Activated CD4-positive, alpha-beta T cell treated with anti-CD3 and anti-CD28 coated beads for 36 hours (primary cell): ENCODE measurements around the gene ABLIM1. TPM values are rescaled to one million over a fixed set of nuclear protein-coding genes. Genes with fewer than 3 reads are reported as not detected.

Source experiments
- ATAC-seq: fragments of 200-7000 bp; cut with Tn5 transposase; one replicate; pipeline ENCODE4 v1.10.0; 2021; ENCODE audit warnings: mild to moderate bottlenecking, moderate library complexity
- CTCF ChIA-PET: fragments of 350-600 bp; sonication (Branson Sonifier 250); formaldehyde crosslinking; loops from one replicate; lab custom pipeline; 2021; ENCODE audit warnings: antibody characterized with exemption; lab: Charles Lee
- POLR2A ChIA-PET: fragments of 350-600 bp; sonication (Branson Sonifier 250); formaldehyde crosslinking; loops from one replicate; lab custom pipeline; 2021; ENCODE audit warnings: antibody characterized with exemption, inconsistent platforms; lab: Charles Lee
- DNase-seq: peaks from one replicate; pipeline ENCODE4 v3.0.0-alpha.2; 2020
- H3K27ac Mint-ChIP-seq: one replicate; pipeline ENCODE4 v1.8.0; 2021; ENCODE audit warnings: mixed read lengths
- H3K27me3 Mint-ChIP-seq: one replicate; pipeline ENCODE4 v1.8.0; 2021; ENCODE audit warnings: mixed read lengths
- H3K36me3 Mint-ChIP-seq: one replicate; pipeline ENCODE4 v1.8.0; 2021; ENCODE audit warnings: low read depth, mixed read lengths
- H3K4me1 Mint-ChIP-seq: one replicate; pipeline ENCODE4 v1.8.0; 2021; ENCODE audit warnings: mixed read lengths
- H3K4me3 Mint-ChIP-seq: one replicate; pipeline ENCODE4 v1.8.0; 2021; ENCODE audit warnings: mild to moderate bottlenecking, moderate library complexity, mixed read lengths
- H3K9me3 Mint-ChIP-seq: one replicate; pipeline ENCODE4 v1.8.0; 2021; ENCODE audit warnings: low read depth, mixed read lengths
- intact Hi-C, 2 experiments: fragments of 100-400 bp; cut with DNase I in 1 of 2; cut with micrococcal nuclease in 1 of 2; formaldehyde crosslinking; loops; one replicate each; pipeline versions ENCODE4 v1.14.2 to v1.15.1; 2022 to 2024; cut with DNase I, micrococcal nuclease
- total RNA-seq, 2 experiments: library from RNA; stranded (reverse); gene quantifications; one replicate each; pipeline ENCODE4 v1.2.3, GENCODE V29; 2021

ABLIM1 gene
- total RNA-seq, 2 experiments from 2014 or later = 152 to 166 TPM

GRCh38 chr10:114479836-114480235 is 178.2 kb downstream of the ABLIM1 start:
- ChIA-PET CTCF (interaction anchor here (0.8 to 1.3 kb wide), 4 partner anchors 8 to 37 kb away, joined by 3 read pairs; no protein-coding TSS in a partner anchor), POLR2A (interaction anchor here (0.7 kb wide), 1 partner anchor 61 kb away, joined by 3 read pairs; no protein-coding TSS in a partner anchor)
- Mint-ChIP-seq H3K36me3 (peaks cover 34% of the 10 kb centered on the region), H3K4me3 (no peak overlapping the region), H3K9me3 (no peaks in the 10 kb centered on the region), H3K27ac (peak overlapping the region; percentile 34), H3K27me3 (no peaks in the 10 kb centered on the region), H3K4me1 (peaks cover 64% of the 10 kb centered on the region)
- ATAC-seq (peak; percentile 52), DNase-seq (no peak)
- intact Hi-C loops = loop anchor here in 1 of 2 experiments (10.0 kb wide), 1 partner anchor 455 kb away; the partner anchor contains the start of gene TRUB1

DNA sequence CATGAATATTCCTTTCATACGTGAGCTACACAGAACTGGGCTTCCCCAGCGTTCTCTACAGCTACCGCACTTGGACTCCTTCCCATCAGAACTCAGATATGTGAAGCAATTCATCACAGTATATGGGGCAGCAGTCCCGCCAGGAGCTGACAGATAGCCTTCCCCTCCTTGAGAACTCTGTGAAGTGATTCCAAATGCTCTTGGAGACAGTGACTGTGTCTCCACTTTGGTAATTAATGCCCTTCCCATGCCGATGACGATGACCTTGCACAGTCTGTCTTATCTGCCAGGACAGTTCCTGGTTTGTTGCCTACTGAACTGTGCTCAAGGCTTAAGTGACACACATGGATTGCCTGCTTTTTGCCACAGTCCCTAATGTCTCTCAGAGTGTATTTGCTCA is 178.8 kb downstream of the ABLIM1 start:
- Mint-ChIP-seq H3K36me3 (peaks cover 31% of the 10 kb centered on the region), H3K27me3 (no peaks in the 10 kb centered on the region), H3K4me3 (no peak overlapping the region), H3K9me3 (no peaks in the 10 kb centered on the region), H3K4me1 (peaks cover 66% of the 10 kb centered on the region), H3K27ac (peak overlapping the region; percentile 18)
- ChIA-PET POLR2A (interaction anchor here (0.7 kb wide), 1 partner anchor 62 kb away, joined by 3 read pairs; no protein-coding TSS in a partner anchor), CTCF (interaction anchor here (0.6 to 1.3 kb wide), 5 partner anchors 8 to 37 kb away, joined by 3 read pairs; no protein-coding TSS in a partner anchor)
- ATAC-seq (no peak), DNase-seq (no peak)
- intact Hi-C loops = loop anchor here in 1 of 2 experiments (10.0 kb wide), 1 partner anchor 455 kb away; the partner anchor contains the start of gene TRUB1

DNA sequence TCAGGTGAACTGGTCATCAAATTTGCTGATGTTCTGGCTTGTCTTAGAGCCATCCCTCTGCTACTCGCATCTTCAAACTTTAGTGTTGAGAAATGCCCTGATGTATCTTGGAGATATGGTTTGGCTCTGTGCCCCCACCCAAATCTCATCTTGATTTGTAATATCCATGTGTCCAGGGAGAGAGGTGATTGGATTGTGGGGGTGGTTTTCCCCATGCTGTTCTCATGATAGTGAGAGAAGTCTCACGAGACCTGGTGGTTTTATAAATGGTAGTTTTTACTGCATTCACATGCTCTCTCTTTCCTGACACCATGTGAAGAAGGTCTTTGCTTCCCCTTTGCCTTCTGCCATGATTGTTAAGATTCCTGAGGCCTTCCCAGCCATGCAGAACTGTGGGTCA is 179.8 kb downstream of the ABLIM1 start:
- intact Hi-C loops = loop anchor here in 1 of 2 experiments (10.0 kb wide), 1 partner anchor 457 kb away; the partner anchor contains the start of gene TRUB1
- H3K9me3 Mint-ChIP-seq = no peaks in the 10 kb centered on the region
- no peaks in the 10 kb centered on the region for H3K27me3 Mint-ChIP-seq
- peaks cover 24% of the 10 kb centered on the region for H3K36me3 Mint-ChIP-seq
- CTCF ChIA-PET = interaction anchor here (0.9 kb wide), 1 partner anchor 74 kb away, joined by 3 read pairs; no protein-coding TSS in a partner anchor
- ATAC-seq (no peak), DNase-seq (no peak)
- H3K27ac Mint-ChIP-seq = peak overlapping the region; percentile 47
- POLR2A ChIA-PET = no interaction called here
- H3K4me3 Mint-ChIP-seq = no peak overlapping the region
- H3K4me1 Mint-ChIP-seq = peaks cover 59% of the 10 kb centered on the region

DNA sequence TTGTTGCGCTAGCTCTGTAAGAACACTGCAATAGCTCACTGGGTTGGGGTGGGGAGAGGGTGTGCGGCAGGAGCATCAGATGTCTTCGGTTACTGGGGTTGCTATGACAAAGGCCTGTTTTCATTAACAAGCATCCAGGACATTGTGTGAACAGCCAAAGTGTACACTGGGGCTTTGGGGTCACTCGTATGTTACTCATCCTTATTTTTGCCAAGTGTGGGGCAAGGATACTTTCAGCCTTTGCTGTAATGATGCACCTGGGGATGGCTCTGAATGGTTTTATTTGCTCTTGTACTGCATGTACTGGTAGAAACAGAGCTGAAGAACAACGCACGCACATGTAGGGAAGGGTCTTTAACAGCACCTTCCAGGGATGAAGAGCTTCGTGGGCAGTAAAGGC is 180.8 kb downstream of the ABLIM1 start:
- intact Hi-C loops = loop anchor here in 1 of 2 experiments (10.0 kb wide), 1 partner anchor 458 kb away; the partner anchor contains the start of gene TRUB1

GRCh38 chr10:114474989-114475388 is 183.1 kb downstream of the ABLIM1 start:
- intact Hi-C loops = loop anchor here (5.0 to 10.0 kb wide), 4 partner anchors 152 to 460 kb away; partner anchors contain the start of gene TRUB1 (in 1 of the 2)
- Mint-ChIP-seq H3K36me3 (peaks cover 16% of the 10 kb centered on the region), H3K4me3 (no peak overlapping the region), H3K27me3 (no peaks in the 10 kb centered on the region), H3K9me3 (no peaks in the 10 kb centered on the region), H3K27ac (peak overlapping the region; percentile 37), H3K4me1 (peaks cover 48% of the 10 kb centered on the region)
- no peak for DNase-seq
- ChIA-PET POLR2A (no interaction called here), CTCF (interaction anchor here (0.9 to 8.1 kb wide), 3 partner anchors 12 to 77 kb away, joined by 3 to 69 read pairs (median 68); no protein-coding TSS in a partner anchor)
- no peak for ATAC-seq

More for the DNA sequence above, 180.8 kb downstream of the ABLIM1 start:
- CTCF ChIA-PET = interaction anchor here (1.0 to 8.1 kb wide), 3 partner anchors 10 to 72 kb away, joined by 3 to 69 read pairs (median 6); no protein-coding TSS in a partner anchor
- POLR2A ChIA-PET = no interaction called here
- ATAC-seq (no peak), DNase-seq (no peak)
- Mint-ChIP-seq H3K36me3 (peaks cover 20% of the 10 kb centered on the region), H3K4me3 (no peak overlapping the region), H3K27me3 (no peaks in the 10 kb centered on the region), H3K27ac (peak overlapping the region; percentile 52), H3K4me1 (peaks cover 62% of the 10 kb centered on the region), H3K9me3 (no peaks in the 10 kb centered on the region)

GRCh38 chr10:114473776-114474175 is 184.3 kb downstream of the ABLIM1 start:
- POLR2A ChIA-PET = interaction anchor here (0.6 kb wide), 1 partner anchor 59 kb away, joined by 3 read pairs; no protein-coding TSS in a partner anchor
- intact Hi-C loops = loop anchor here (5.0 to 10.0 kb wide), 4 partner anchors 154 to 461 kb away; partner anchors contain the start of gene TRUB1 (in 1 of the 2)
- DNase-seq (no peak), ATAC-seq (no peak)
- CTCF ChIA-PET = interaction anchor here (0.6 to 8.1 kb wide), 8 partner anchors 9 to 681 kb away, joined by 3 to 79 read pairs (median 29); no protein-coding TSS in a partner anchor
- peaks cover 19% of the 10 kb centered on the region for H3K36me3 Mint-ChIP-seq
- no peaks in the 10 kb centered on the region for H3K27me3 Mint-ChIP-seq
- peaks cover 39% of the 10 kb centered on the region for H3K4me1 Mint-ChIP-seq
- H3K4me3 Mint-ChIP-seq = no peak overlapping the region
- peak overlapping the region; percentile 6 for H3K27ac Mint-ChIP-seq
- H3K9me3 Mint-ChIP-seq = no peaks in the 10 kb centered on the region

DNA sequence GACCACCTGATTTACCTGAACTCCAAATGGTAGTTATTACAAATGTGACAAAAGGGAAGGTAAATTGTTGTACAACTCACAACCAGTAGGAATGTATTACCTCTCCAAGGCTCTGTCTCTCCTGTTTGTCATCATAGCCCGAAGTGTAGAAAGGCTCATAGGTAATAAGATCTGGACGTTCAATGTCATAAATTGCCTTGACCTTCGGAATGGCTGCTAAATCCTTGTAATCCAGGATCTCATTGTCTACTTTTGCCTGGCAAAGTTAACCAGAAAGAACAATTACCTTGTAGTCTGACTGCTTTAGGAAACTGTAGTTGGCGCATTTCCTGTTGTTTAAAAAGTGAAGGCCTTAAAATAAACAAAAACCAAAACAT is 185.2 kb downstream of the ABLIM1 start:
- Mint-ChIP-seq H3K36me3 (peaks cover 16% of the 10 kb centered on the region), H3K27ac (peak overlapping the region; percentile 69), H3K4me1 (peaks cover 32% of the 10 kb centered on the region), H3K4me3 (no peak overlapping the region), H3K27me3 (no peaks in the 10 kb centered on the region), H3K9me3 (no peaks in the 10 kb centered on the region)
- no peak for DNase-seq
- no peak for ATAC-seq
- ChIA-PET POLR2A (interaction anchor here (0.7 kb wide), 1 partner anchor 27 kb away, joined by 3 read pairs; no protein-coding TSS in a partner anchor), CTCF (interaction anchor here (0.6 to 8.1 kb wide), 11 partner anchors 10 to 231 kb away, joined by 3 to 79 read pairs (median 24); no protein-coding TSS in a partner anchor)
- intact Hi-C loops = loop anchor here (1.0 to 10.0 kb wide), 5 partner anchors 154 to 462 kb away; partner anchors contain the start of gene TRUB1 (in 1 of the 2)

- POLR2A ChIA-PET = interaction anchor here (0.6 to 1.2 kb wide), 6 partner anchors 21 to 73 kb away, joined by 3 to 6 read pairs (median 4); no protein-coding TSS in a partner anchor
- intact Hi-C loops = loop anchor here (1.0 to 10.0 kb wide), 10 partner anchors 54 to 463 kb away; partner anchors contain the start of gene TRUB1 (in 1 of the 2)
- H3K36me3 Mint-ChIP-seq = peaks cover 16% of the 10 kb centered on the region
- H3K4me3 Mint-ChIP-seq = no peak overlapping the region
- no peak for ATAC-seq
- CTCF ChIA-PET = interaction anchor here (0.6 to 8.1 kb wide), 50 partner anchors 8 to 658 kb away, joined by 3 to 79 read pairs (median 4); no protein-coding TSS in a partner anchor
- DNase-seq = no peak
- no peaks in the 10 kb centered on the region for H3K27me3 Mint-ChIP-seq
- peak overlapping the region; percentile 69 for H3K27ac Mint-ChIP-seq
- peaks cover 27% of the 10 kb centered on the region for H3K4me1 Mint-ChIP-seq
- no peaks in the 10 kb centered on the region for H3K9me3 Mint-ChIP-seq
These were observed 185.9 kb downstream of the ABLIM1 start for GRCh38 chr10:114471906-114472876.

GRCh38 chr10:114470956-114471905 is 186.8 kb downstream of the ABLIM1 start:
- ATAC-seq = peak; percentile 87
- POLR2A ChIA-PET = interaction anchor here (0.6 to 1.2 kb wide), 7 partner anchors 21 to 74 kb away, joined by 3 to 6 read pairs (median 3); no protein-coding TSS in a partner anchor
- H3K36me3 Mint-ChIP-seq = peaks cover 16% of the 10 kb centered on the region

More at GRCh38 chr10:114470956-114471905, 186.8 kb downstream of the ABLIM1 start:
- H3K27me3 Mint-ChIP-seq = no peaks in the 10 kb centered on the region
- peak overlapping the region; percentile 27 for H3K27ac Mint-ChIP-seq
- CTCF ChIA-PET = interaction anchor here (0.6 to 8.1 kb wide), 52 partner anchors 9 to 659 kb away, joined by 3 to 79 read pairs (median 4); no protein-coding TSS in a partner anchor
- no peaks in the 10 kb centered on the region for H3K9me3 Mint-ChIP-seq
- intact Hi-C loops = loop anchor here (1.0 to 10.0 kb wide), 9 partner anchors 55 to 464 kb away; partner anchors contain the start of gene TRUB1 (in 1 of the 2)
- H3K4me3 Mint-ChIP-seq = no peak overlapping the region
- peak; percentile 79 for DNase-seq
- peaks cover 21% of the 10 kb centered on the region for H3K4me1 Mint-ChIP-seq
